Panc1 (cell line): ENCODE data around the gene GAREM2.

Experiments
- CTCF ChIP-seq: fragments of 450-650 bp; IDR thresholded peaks from 2 replicates; pipeline ENCODE4 v1.5.1; 2017; ENCODE audit warnings: mild to moderate bottlenecking
- POLR2AphosphoS5 ChIP-seq: IDR thresholded peaks from 2 replicates; pipeline ENCODE4 v1.6.1; 2012; ENCODE audit warnings: mild to moderate bottlenecking, low read depth, low read length, moderate library complexity
- REST ChIP-seq, 2 experiments: IDR thresholded peaks; 2 replicates each; pipeline ENCODE4 v1.6.1; 2011 to 2012; ENCODE audit warnings: low read depth in 2 of 2, control low read depth in 1 of 2, low read length in 1 of 2, mild to moderate bottlenecking in 1 of 2, moderate library complexity in 1 of 2; ENCODE audit not compliant: insufficient read depth in 1 of 2

DNA sequence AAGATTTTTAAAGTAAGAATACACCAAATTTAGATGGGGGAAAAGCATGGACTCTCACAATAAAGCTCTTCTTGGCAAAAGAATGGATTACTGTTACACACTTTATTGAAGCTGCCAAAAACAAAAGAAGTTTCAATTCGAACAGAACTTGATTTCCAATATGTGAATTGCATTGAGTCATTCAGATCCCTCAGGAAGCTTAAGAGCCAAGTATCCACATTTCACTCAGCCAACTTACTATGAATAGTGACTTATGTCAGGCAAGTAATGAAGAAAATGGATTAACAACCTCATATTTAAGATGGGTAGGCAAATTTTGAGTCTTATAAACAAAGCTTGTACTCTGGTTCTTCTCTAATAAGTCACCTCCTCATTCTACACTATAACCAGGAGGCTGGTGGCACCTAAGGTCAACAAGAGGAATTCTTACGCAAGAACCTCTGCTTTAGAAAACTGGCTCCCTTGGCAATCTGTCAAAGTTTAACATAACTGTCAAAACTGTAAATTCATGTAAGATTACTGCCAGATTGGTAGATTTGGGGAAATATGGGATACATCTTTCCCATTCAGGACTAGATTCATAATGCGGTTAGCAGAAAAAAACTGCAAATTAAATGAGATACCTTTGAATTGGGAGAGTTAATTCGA, 65.5 kb downstream of the GAREM2 start:
- TF ChIP-seq CTCF (no peak), POLR2AphosphoS5 (no peak), REST (IDR thresholded peaks at IDR 0.05; ENCODE audit: insufficient read depth in 1 of 2, low read depth in 2 of 2, low read length in 1 of 2) (no peak)
